ENCODE data around the gene GPC3. TPM values are rescaled to one million over a fixed set of nuclear protein-coding genes. Genes with fewer than 3 reads are reported as not detected.

Gene GPC3
- total RNA-seq, 3 donors from 2014 or later (not counting 1 experiment from before 2014, with no cell fraction given): not detected

- Mint-ChIP-seq H3K27me3 (ENCODE audit: low read depth in 2 of 2) (peaks cover 0 to 6% of the 10 kb centered on the region in 2 donors), H3K4me3 (no peak overlapping the region), H3K9me3 (no peaks in the 10 kb centered on the region), H3K4me1 (no peaks in the 10 kb centered on the region), H3K27ac (no peak overlapping the region), H3K36me3 (no peaks in the 10 kb centered on the region)
- ATAC-seq (no peak), DNase-seq (no peak)
- Histone ChIP-seq H3K4me1 (ENCODE audit: control insufficient read depth, insufficient read depth, low read length) (no peaks in the 10 kb centered on the region), H3K27ac (ENCODE audit: low read length) (no peak overlapping the region), H3K27me3 (ENCODE audit: control insufficient read depth, insufficient read depth, low read length) (no peaks in the 10 kb centered on the region), H3K4me3 (ENCODE audit: low read length) (no peak overlapping the region), H3K9me3 (ENCODE audit: control insufficient read depth, insufficient read depth, low read length) (no peaks in the 10 kb centered on the region), H3K36me3 (ENCODE audit: control insufficient read depth, insufficient read depth, low read length) (no peaks in the 10 kb centered on the region)
- intact Hi-C loops (cut with micrococcal nuclease): no loop called here
- WGBS (ENCODE audit: insufficient coverage): no CpG with 5 or more reads among the region's 1 CpG
- no peak for TF ChIP-seq CTCF (IDR thresholded peaks at IDR 0.05)
Observed at GRCh38 chrX:133611676-133612075, 373.7 kb downstream of the GPC3 start.

GRCh38 chrX:133610056-133610455, 375.3 kb downstream of the GPC3 start:
- H3K9me3 ChIP-seq (ENCODE audit: control insufficient read depth, insufficient read depth, low read length): no peaks in the 10 kb centered on the region
- Mint-ChIP-seq H3K4me3 (no peak overlapping the region), H3K27me3 (ENCODE audit: low read depth in 2 of 2) (peaks cover 0 to 6% of the 10 kb centered on the region in 2 donors), H3K27ac (no peak overlapping the region), H3K4me1 (no peaks in the 10 kb centered on the region), H3K9me3 (no peaks in the 10 kb centered on the region), H3K36me3 (no peaks in the 10 kb centered on the region)
- DNase-seq (no peak), ATAC-seq (no peak)
- H3K27ac ChIP-seq (ENCODE audit: low read length): no peak overlapping the region
- no peaks in the 10 kb centered on the region for H3K36me3 ChIP-seq (ENCODE audit: control insufficient read depth, insufficient read depth, low read length)
- no peak for TF ChIP-seq CTCF (IDR thresholded peaks at IDR 0.05)
- H3K27me3 ChIP-seq (ENCODE audit: control insufficient read depth, insufficient read depth, low read length): no peaks in the 10 kb centered on the region
- no peaks in the 10 kb centered on the region for H3K4me1 ChIP-seq (ENCODE audit: control insufficient read depth, insufficient read depth, low read length)
- 82% methylated on average over 1 of the region's 1 CpG for WGBS (ENCODE audit: insufficient coverage)
- intact Hi-C loops (cut with micrococcal nuclease): no loop called here
- no peak overlapping the region for H3K4me3 ChIP-seq (ENCODE audit: low read length)

- H3K9me3 ChIP-seq (ENCODE audit: control insufficient read depth, insufficient read depth, low read length): no peaks in the 10 kb centered on the region
- Mint-ChIP-seq H3K4me1 (no peaks in the 10 kb centered on the region), H3K27me3 (ENCODE audit: low read depth in 2 of 2) (peaks cover under 1 to 6% of the 10 kb centered on the region in 2 donors), H3K27ac (no peak overlapping the region), H3K4me3 (no peak overlapping the region), H3K9me3 (no peaks in the 10 kb centered on the region), H3K36me3 (no peaks in the 10 kb centered on the region)
- 14% methylated on average over 2 of the region's 4 CpGs for WGBS (ENCODE audit: insufficient coverage)
- intact Hi-C loops (cut with micrococcal nuclease): no loop called here
- TF ChIP-seq CTCF (IDR thresholded peaks at IDR 0.05): no peak
- no peaks in the 10 kb centered on the region for H3K4me1 ChIP-seq (ENCODE audit: control insufficient read depth, insufficient read depth, low read length)
- no peak for DNase-seq
- no peak overlapping the region for H3K27ac ChIP-seq (ENCODE audit: low read length)
- H3K36me3 ChIP-seq (ENCODE audit: control insufficient read depth, insufficient read depth, low read length): no peaks in the 10 kb centered on the region
- no peak overlapping the region for H3K4me3 ChIP-seq (ENCODE audit: low read length)
- no peaks in the 10 kb centered on the region for H3K27me3 ChIP-seq (ENCODE audit: control insufficient read depth, insufficient read depth, low read length)
- no peak for ATAC-seq
Observed at GRCh38 chrX:133609166-133609565, 376.2 kb downstream of the GPC3 start.

- Mint-ChIP-seq H3K27ac (no peak overlapping the region), H3K27me3 (ENCODE audit: low read depth in 2 of 2) (peaks cover 6 to 8% of the 10 kb centered on the region in 2 donors), H3K4me1 (no peaks in the 10 kb centered on the region), H3K36me3 (no peaks in the 10 kb centered on the region), H3K4me3 (no peak overlapping the region), H3K9me3 (no peaks in the 10 kb centered on the region)
- DNase-seq (no peak), ATAC-seq (no peak)
- Histone ChIP-seq H3K27me3 (ENCODE audit: control insufficient read depth, insufficient read depth, low read length) (no peaks in the 10 kb centered on the region), H3K4me3 (ENCODE audit: low read length) (no peak overlapping the region), H3K27ac (ENCODE audit: low read length) (no peak overlapping the region), H3K4me1 (ENCODE audit: control insufficient read depth, insufficient read depth, low read length) (no peaks in the 10 kb centered on the region), H3K36me3 (ENCODE audit: control insufficient read depth, insufficient read depth, low read length) (no peaks in the 10 kb centered on the region), H3K9me3 (ENCODE audit: control insufficient read depth, insufficient read depth, low read length) (no peaks in the 10 kb centered on the region)
- intact Hi-C loops (cut with micrococcal nuclease): no loop called here
- 0% methylated on average over 1 of the region's 2 CpGs for WGBS (ENCODE audit: insufficient coverage)
- no peak for TF ChIP-seq CTCF (IDR thresholded peaks at IDR 0.05)
Observed at GRCh38 chrX:133608406-133608805, 377.0 kb downstream of the GPC3 start.

Measured in natural killer cell (primary cell).